Measurements from ENCODE around the gene PLS1. TPM values are rescaled to one million over a fixed set of nuclear protein-coding genes. Genes with fewer than 3 reads are reported as not detected.

PLS1 gene
- total RNA-seq, 1 donor from 2014 or later: 5.7 TPM

- no peak for TF ChIP-seq CTCF (conservative IDR thresholded peaks at IDR 0.05)
- H3K27ac Mint-ChIP-seq (ENCODE audit: unreplicated experiment): no peak overlapping the region
- no peaks in the 10 kb centered on the region for H3K36me3 Mint-ChIP-seq (ENCODE audit: low read depth)
- no peak overlapping the region for H3K4me3 Mint-ChIP-seq
- no peaks in the 10 kb centered on the region for H3K9me3 Mint-ChIP-seq
- no peak for DNase-seq (ENCODE audit: low read depth, low spot score)
- no peaks in the 10 kb centered on the region for H3K27me3 Mint-ChIP-seq (ENCODE audit: low read depth)
- H3K4me1 Mint-ChIP-seq: no peaks in the 10 kb centered on the region
Measured at GRCh38 chr3:142628801-142629200, 32.6 kb downstream of the PLS1 start.

DNA sequence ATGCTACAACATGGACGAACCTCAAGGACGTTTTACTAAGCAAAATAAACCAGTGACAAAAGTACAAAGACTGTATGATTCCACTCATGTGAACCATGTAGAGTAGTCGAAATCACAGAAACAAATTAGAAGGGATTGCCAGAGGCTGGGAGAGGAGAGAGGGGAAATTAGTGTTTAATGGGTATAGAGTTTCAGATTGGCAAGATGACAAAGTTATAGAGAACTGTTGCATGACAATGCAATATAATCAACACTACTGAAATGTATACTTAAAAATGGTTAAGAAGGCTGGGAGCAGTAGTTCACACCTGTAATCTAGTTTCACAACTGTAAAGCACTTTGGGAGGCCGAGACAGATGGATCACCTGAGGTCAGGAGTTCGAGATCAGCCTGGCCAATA lies 36.9 kb downstream of the PLS1 start:
- DNase-seq (ENCODE audit: low read depth, low spot score): no peak
- no peak overlapping the region for H3K27ac Mint-ChIP-seq (ENCODE audit: unreplicated experiment)
- no peaks in the 10 kb centered on the region for H3K27me3 Mint-ChIP-seq (ENCODE audit: low read depth)
- H3K4me3 Mint-ChIP-seq: no peak overlapping the region
- H3K9me3 Mint-ChIP-seq: no peaks in the 10 kb centered on the region
- no peaks in the 10 kb centered on the region for H3K4me1 Mint-ChIP-seq
- no peaks in the 10 kb centered on the region for H3K36me3 Mint-ChIP-seq (ENCODE audit: low read depth)
- TF ChIP-seq CTCF (conservative IDR thresholded peaks at IDR 0.05): no peak

DNA sequence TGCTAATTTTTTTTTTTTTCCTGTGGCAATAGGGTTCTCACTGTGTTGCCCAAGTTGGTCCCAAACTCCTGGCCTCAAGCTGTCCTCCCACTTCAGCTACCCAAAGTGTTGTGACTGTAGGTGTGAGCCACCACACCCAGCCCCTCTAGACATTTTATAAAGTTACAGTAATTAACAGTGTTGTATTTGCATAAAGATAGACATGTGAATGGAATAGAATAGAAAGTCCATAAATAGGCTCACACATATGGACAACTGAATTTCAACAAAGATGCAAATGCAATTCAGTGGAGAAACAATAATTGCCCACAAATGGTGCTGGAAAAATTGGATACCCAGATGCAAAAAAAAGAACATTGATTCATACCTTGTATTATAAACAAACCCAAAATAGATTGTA lies 39.9 kb downstream of the PLS1 start:
- no peaks in the 10 kb centered on the region for H3K27me3 Mint-ChIP-seq (ENCODE audit: low read depth)
- peak overlapping the region; percentile 12 for H3K27ac Mint-ChIP-seq (ENCODE audit: unreplicated experiment)
- H3K9me3 Mint-ChIP-seq: no peaks in the 10 kb centered on the region
- no peak overlapping the region for H3K4me3 Mint-ChIP-seq
- no peaks in the 10 kb centered on the region for H3K4me1 Mint-ChIP-seq
- TF ChIP-seq CTCF (conservative IDR thresholded peaks at IDR 0.05): no peak
- DNase-seq (ENCODE audit: low read depth, low spot score): no peak
- no peaks in the 10 kb centered on the region for H3K36me3 Mint-ChIP-seq (ENCODE audit: low read depth)

DNA sequence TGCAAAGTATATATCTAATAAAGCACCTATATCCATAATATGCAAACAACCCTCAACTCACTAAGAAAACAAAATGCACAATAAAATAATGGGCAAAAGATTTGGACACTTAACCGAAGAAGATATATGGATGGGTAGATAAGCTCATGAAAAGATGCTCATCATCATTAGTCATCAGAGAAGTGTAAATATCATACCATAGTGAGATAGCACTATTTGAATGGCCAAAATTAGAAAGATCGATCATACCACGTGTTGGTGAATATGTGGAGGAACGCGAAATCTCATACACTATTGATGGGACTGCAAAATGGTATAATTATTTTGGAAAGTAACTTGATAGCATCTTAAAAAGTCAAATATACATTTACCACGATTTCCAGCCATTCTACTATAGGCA lies 40.5 kb downstream of the PLS1 start:
- Mint-ChIP-seq H3K9me3 (no peaks in the 10 kb centered on the region), H3K27me3 (ENCODE audit: low read depth) (no peaks in the 10 kb centered on the region), H3K36me3 (ENCODE audit: low read depth) (no peaks in the 10 kb centered on the region), H3K4me1 (no peaks in the 10 kb centered on the region), H3K27ac (ENCODE audit: unreplicated experiment) (no peak overlapping the region), H3K4me3 (no peak overlapping the region)
- no peak for TF ChIP-seq CTCF (conservative IDR thresholded peaks at IDR 0.05)
- no peak for DNase-seq (ENCODE audit: low read depth, low spot score)

GRCh38 chr3:142638291-142638690 lies 42.1 kb downstream of the PLS1 start:
- no peaks in the 10 kb centered on the region for H3K4me1 Mint-ChIP-seq
- H3K4me3 Mint-ChIP-seq: no peak overlapping the region
- H3K27me3 Mint-ChIP-seq (ENCODE audit: low read depth): no peaks in the 10 kb centered on the region

More at GRCh38 chr3:142638291-142638690, 42.1 kb downstream of the PLS1 start:
- no peak for DNase-seq (ENCODE audit: low read depth, low spot score)
- TF ChIP-seq CTCF (conservative IDR thresholded peaks at IDR 0.05): no peak
- Mint-ChIP-seq H3K27ac (ENCODE audit: unreplicated experiment) (no peak overlapping the region), H3K36me3 (ENCODE audit: low read depth) (no peaks in the 10 kb centered on the region), H3K9me3 (no peaks in the 10 kb centered on the region)
